Naive B cell (primary cell): Measurements from ENCODE around the gene KCNJ1. TPM values are rescaled to one million over a fixed set of nuclear protein-coding genes. Genes with fewer than 3 reads are reported as not detected.

Experiments
- ATAC-seq, 2 donors: fragments of 150-1000 bp; cut with Tn5 transposase; 2 replicates each; pipeline ENCODE4 v1.10.0; 2021; ENCODE audit warnings: low read depth in 2 of 2, mild to moderate bottlenecking in 2 of 2, moderate library complexity in 2 of 2
- DNase-seq: peaks from one replicate; pipeline ENCODE4 v3.0.0; 2022
- H3K27ac Mint-ChIP-seq, 6 donors: one replicate each; pipeline ENCODE4 v1.8.0; 2020 to 2022; ENCODE audit warnings: mild to moderate bottlenecking in 6 of 6, mixed read lengths in 6 of 6, moderate library complexity in 5 of 6, inconsistent platforms in 2 of 6
- H3K27me3 Mint-ChIP-seq, 3 donors: one replicate each; pipeline ENCODE4 v1.8.0; 2021 to 2022; ENCODE audit warnings: mixed read lengths in 3 of 3, mild to moderate bottlenecking in 1 of 3
- H3K36me3 Mint-ChIP-seq, 2 donors: one replicate each; pipeline ENCODE4 v1.8.0; 2020 to 2022; ENCODE audit warnings: mixed read lengths in 2 of 2, inconsistent platforms in 1 of 2, mild to moderate bottlenecking in 1 of 2
- H3K4me1 Mint-ChIP-seq, 3 donors: one replicate each; pipeline ENCODE4 v1.8.0; 2020 to 2022; ENCODE audit warnings: mixed read lengths in 3 of 3, inconsistent platforms in 1 of 3, mild to moderate bottlenecking in 1 of 3, moderate library complexity in 1 of 3
- H3K4me3 Mint-ChIP-seq, 8 donors: one replicate each; pipeline ENCODE4 v1.8.0; 2020 to 2022; ENCODE audit warnings: mild to moderate bottlenecking in 8 of 8, mixed read lengths in 8 of 8, moderate library complexity in 8 of 8, inconsistent platforms in 2 of 8
- H3K9me3 Mint-ChIP-seq, 7 donors: one replicate each; pipeline ENCODE4 v1.8.0; 2020 to 2022; ENCODE audit warnings: mixed read lengths in 7 of 7, mild to moderate bottlenecking in 5 of 7, inconsistent platforms in 2 of 7, moderate library complexity in 1 of 7
- polyA plus RNA-seq, 6 donors: library from polyadenylated mRNA; unstranded; fragments of 300-500 nt; fragmentation: Illumina TruSeq; gene quantifications; one replicate each; pipeline ENCODE4 v1.2.3, GENCODE V29; 2021; ENCODE audit warnings: low read depth in 6 of 6

The KCNJ1 gene
- polyA plus RNA-seq, 6 donors from 2014 or later: 0.18 to 0.64 (median 0.20) TPM; not detected in 3

GRCh38 chr11:128796270-128796669 is 70.8 kb downstream of the KCNJ1 start:
- no peaks in the 10 kb centered on the region for H3K27me3 Mint-ChIP-seq
- no peaks in the 10 kb centered on the region for H3K9me3 Mint-ChIP-seq
- peak in 1 of 2 donors; percentile 68 for ATAC-seq
- no peak for DNase-seq
- H3K4me3 Mint-ChIP-seq: no peak overlapping the region
- H3K36me3 Mint-ChIP-seq: peaks cover 26 to 36% of the 10 kb centered on the region in 2 donors
- H3K4me1 Mint-ChIP-seq: peaks cover 8 to 30% (median 16%) of the 10 kb centered on the region in 3 donors
- peak overlapping the region in 4 of 6 donors; percentile 23 to 95 (median 78) for H3K27ac Mint-ChIP-seq

- H3K36me3 Mint-ChIP-seq: peaks cover 32 to 41% of the 10 kb centered on the region in 2 donors
- H3K4me1 Mint-ChIP-seq: peaks cover 5 to 19% (median 15%) of the 10 kb centered on the region in 3 donors
- ATAC-seq (no peak), DNase-seq (no peak)
- H3K27me3 Mint-ChIP-seq: no peaks in the 10 kb centered on the region
- peak overlapping the region in 3 of 6 donors; percentile 44 to 81 (median 78) for H3K27ac Mint-ChIP-seq
- H3K9me3 Mint-ChIP-seq: no peaks in the 10 kb centered on the region
- no peak overlapping the region for H3K4me3 Mint-ChIP-seq
Measured at GRCh38 chr11:128790196-128790595, 76.9 kb downstream of the KCNJ1 start.

- Mint-ChIP-seq H3K27me3 (no peaks in the 10 kb centered on the region), H3K4me3 (no peak overlapping the region), H3K9me3 (no peaks in the 10 kb centered on the region), H3K4me1 (peaks cover 7 to 19% (median 17%) of the 10 kb centered on the region in 3 donors), H3K36me3 (peaks cover 32 to 44% of the 10 kb centered on the region in 2 donors), H3K27ac (peak overlapping the region in 5 of 6 donors; percentile 44 to 83 (median 78))
- ATAC-seq: no peak
- no peak for DNase-seq
Measured at GRCh38 chr11:128789497-128790150, 77.5 kb downstream of the KCNJ1 start.

Other genes with a start within 250 kb of the KCNJ1 start
- 100 to 1,000 TPM in 2 of 6 donors, 10 to 100 TPM in 4; 65.3 to 109 (median 88.3) TPM for gene FLI1, start 173.2 kb downstream of the KCNJ1 start, polyA plus RNA-seq
- not detected for gene KCNJ5, start 24.1 kb upstream of the KCNJ1 start, polyA plus RNA-seq
- gene TP53AIP1, start 75.6 kb upstream of the KCNJ1 start, polyA plus RNA-seq: not detected